Activated CD8-positive, alpha-beta memory T cell treated with anti-CD3 and anti-CD28 coated beads, Interleukin-2, amount 50 U/mL, for 24 hours (primary cell): Measurements from ENCODE around the gene TNPO3.
A peak's percentile ranks its signal among the peaks of the same experiment; 100 is the strongest.

Experiments
- DNase-seq: peaks from one replicate; pipeline ENCODE4 v3.0.0-alpha.2; 2020; ENCODE audit errors: extremely low read depth

The TNPO3 gene

GRCh38 chr7:128939075-128939860 is 115.6 kb downstream of the TNPO3 start:
- DNase-seq: no peak

GRCh38 chr7:128938544-128939074 is 116.3 kb downstream of the TNPO3 start:
- no peak for DNase-seq

DNA sequence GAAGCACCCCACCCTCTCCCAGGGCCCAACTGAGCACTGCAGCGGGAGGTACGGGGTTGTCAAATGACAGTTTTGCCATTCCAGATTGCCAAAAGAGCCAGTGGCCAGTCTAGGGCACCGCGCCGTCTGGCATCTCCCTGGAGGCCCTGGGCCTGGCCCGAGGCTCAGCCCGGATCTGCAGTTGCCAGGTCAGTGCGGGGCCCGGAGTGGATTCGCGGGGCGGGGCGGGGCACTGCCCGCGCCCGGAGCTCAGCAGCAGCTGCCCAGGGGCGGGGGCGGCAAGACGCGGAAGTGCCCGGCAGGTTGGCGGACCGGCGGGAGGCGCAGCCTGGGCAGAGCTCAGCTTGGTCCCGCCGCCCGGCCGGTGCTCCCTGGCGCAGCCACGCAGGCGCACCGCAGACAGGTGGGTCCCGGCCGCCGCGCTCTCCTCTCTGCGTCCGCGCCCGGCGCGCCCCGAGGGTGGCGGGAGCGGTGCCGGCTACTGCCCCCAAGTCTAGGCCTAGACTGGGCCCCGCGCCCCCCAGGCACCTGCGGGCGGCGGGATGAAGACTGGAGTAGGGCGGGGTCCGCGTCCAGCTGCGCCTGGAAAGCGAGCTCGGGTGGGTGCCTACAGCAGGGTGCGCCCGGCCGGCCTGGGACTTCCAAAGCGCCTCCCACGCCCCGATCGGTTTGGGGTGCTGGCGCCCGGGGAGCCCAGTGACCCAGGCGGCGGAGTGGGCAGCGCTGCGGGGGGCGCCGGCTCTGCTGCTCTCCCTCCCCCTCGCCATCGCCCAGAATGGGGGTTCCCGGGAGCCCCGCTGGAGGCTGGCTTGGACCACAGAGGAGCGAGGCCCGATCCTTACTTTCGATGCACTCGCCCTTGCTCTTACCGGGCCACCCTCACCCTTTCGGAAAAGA is 117.0 kb downstream of the TNPO3 start, which contains the start of gene IRF5:
Gene IRF5, plus strand, starts transcription at position 281 of the 897 bp plus-strand sequence. CDS start 4,155 bp downstream, outside the sequence.
- DNase-seq: no peak

- no peak for DNase-seq
Measured at GRCh38 chr7:128937271-128937646, 117.7 kb downstream of the TNPO3 start.

- DNase-seq: no peak
Measured at GRCh38 chr7:128936798-128937197, 118.1 kb downstream of the TNPO3 start.

- no peak for DNase-seq
Measured at GRCh38 chr7:128935342-128935730, 119.6 kb downstream of the TNPO3 start.

- no peak for DNase-seq
Measured at GRCh38 chr7:128934361-128935341, 120.3 kb downstream of the TNPO3 start.

DNA sequence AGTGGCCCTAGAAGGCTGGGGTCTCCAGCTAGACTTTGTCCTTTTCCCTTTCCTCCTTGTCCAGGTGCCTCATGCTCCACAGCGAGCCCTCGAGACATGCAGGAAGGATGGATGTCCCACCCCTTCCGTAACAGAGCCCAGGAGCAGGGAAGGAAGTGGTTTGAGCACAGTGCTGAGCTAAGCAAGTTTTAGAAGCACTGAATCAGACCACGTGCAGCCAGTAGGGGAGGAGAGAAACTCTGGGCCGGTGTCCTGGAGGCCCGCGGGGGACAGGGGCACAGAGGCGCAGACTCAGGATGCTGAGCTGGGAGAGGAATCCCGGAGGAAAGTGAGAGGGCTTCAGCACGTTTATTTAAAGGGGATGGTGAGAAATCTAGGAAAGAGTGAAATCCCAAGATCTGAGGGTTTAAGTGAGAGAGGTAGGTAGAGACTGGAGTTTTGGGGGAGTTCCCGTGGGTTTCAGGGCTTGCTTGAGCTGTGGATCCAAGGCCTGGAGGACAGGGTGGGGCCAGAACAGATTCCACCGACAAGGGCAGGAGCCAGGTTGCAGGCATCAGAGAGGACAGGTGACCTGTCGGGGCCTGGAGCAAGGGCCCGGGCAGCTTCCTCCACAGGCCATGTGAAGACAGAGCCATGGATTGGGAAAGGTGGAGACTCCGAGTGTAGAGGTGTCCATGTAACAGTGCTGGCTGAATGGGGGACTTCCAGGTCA is 121.6 kb downstream of the TNPO3 start:
- DNase-seq: peak; percentile 5

DNA sequence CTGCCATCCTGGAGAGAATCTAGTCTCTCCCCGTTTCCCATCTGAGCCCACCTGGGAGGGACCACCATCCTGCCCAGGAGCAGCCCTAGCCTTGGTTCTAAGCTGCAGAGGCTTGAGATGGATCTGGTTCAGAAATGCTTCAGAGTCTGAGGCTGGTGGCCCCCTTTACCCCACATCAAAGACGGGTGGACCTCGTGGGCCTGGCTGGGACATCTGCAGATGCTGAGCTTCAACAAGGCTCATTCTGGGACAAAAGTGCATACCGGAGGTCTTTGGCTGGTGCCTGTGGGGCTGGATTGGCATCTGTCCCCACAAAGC is 122.1 kb downstream of the TNPO3 start:
- no peak for DNase-seq

DNA sequence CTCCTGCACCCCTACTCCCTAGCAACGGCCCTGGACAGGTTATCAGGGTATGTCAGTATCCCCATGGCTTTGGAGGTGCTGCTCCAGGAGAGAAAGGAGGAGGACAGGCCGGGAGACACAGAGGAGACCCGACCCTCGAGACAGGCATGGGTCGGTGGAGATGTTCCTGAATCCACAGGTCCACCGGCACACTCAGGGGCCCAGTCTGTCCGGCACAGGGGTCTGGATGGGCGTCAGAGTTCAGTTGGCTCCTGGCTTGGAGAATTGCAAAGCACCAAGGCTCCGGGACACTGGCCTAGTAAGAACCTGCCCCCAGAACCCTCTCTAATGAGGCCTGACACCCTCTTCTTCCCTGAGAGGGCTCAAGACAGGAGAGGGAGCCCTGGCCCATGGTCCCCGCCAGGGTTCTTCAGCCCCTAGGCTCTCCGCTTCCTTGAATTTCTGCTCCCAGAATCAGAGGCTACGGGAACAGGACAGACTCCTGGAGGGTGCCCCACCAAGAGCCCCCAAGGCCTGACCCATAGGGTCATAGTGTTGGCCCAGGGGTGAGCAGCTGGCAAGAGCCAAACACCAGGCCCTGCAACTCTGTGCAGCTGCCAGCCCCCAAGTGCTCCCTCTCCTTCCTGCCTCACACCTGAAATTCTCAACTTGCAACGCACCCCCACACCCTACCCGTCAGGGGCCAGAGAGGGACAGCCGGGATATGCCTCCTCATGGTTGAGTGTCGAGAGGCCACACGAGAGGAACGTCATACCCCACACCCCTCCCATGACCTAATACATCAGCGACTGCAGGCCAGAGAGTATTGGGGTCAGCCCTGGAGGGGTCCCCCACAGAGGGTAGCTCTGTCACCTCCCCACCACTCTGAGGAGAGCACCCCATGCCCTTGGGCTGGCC is 122.7 kb downstream of the TNPO3 start:
- no peak for DNase-seq

DNA sequence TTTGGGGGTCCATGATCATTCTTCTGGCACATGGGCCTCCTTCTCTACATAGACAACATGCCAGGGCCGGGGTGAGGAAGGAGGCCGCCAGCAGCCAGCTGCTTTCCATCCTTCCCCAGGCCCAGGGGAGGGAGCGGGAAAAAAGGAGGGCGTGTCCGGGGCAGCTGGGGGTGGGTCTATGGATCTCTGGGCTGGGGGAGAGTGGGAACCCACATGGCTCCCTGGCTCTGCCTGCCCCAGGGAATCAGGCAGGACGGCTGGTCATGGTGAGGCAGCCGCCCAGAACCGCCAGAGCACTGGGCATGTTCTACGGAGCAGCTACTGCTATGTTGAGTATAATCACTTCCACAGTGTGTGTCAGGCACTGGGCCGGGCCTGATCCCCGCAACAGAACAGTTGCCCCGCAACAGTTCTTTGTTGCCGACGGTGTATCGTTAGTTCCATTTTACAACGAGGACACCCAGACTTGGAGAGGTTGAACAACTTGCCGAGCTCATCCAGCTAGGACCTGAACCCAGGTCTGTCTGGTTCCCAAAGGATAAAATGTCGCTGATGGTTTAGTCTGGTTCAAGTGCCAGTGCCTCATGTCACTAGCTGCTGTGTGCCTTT is 123.6 kb downstream of the TNPO3 start:
- no peak for DNase-seq

GRCh38 chr7:128928882-128929788 is 125.8 kb downstream of the TNPO3 start:
- no peak for DNase-seq

- no peak for DNase-seq
Measured at GRCh38 chr7:128928159-128928813, 126.6 kb downstream of the TNPO3 start.

GRCh38 chr7:128924707-128925588 is 130.0 kb downstream of the TNPO3 start:
- no peak for DNase-seq

DNA sequence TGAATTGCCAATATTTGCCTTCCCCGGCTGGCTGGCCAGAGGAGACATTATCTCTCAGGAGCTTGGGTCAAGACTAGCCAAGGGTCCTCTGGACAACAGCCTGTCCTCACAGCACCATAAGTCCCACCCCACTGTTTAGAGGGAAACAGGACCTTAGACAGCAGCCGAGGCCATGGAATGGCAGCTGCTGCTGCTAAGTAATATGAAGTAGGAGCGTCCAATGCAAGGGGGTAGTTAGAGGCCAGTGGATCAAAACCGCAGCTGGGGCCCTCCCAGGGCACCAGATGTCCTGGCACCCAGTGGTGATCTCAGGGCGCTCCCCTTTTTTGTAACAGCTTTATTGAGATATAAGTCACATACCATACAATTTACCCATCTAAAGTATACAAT is 131.5 kb downstream of the TNPO3 start:
- DNase-seq: no peak

DNA sequence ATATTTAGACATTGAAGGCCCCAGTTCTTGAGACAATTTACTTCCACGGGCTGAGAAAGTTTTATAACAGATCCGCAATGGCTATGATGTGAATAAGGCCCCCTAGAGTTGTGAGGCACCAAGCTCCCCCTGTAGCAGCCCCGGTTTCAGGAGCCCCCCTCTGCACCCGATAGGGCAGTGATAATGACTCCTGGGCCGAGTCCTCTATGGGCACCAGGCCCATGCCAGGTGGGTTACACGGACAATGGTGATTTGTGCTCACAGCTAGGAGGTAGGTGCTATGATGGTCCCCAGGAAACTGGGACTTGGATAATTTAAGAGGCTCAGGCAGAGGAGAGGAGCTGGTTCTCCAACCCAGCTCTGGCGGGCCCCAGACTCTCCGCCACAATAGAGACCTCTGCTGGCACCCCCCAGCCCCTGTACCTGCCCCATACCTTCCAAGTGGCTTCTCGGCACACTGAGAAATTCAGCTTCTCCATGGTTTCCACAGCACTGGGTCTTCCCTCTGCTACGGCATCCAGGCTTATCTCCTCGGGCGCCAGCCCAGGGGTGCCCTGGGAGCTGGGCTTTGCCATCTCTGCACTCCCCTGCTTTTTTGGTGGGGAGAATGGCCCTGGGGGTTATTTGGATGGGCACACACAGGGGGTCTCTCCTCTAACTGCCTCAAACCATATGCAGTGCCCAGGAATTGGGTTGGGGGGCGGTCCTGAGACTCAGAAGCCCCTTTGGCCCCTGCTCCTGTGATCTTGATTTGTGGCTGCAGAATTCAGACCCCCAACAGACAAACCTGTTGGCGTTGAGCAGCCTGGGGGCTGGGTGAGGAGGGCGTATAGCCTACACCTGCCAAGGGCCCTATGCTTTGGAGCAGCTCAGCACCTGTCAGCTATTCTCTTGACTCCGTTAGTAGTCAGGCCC is 132.2 kb downstream of the TNPO3 start:
- DNase-seq: no peak
